ENCODE data around the gene CDC73. TPM values are rescaled to one million over a fixed set of nuclear protein-coding genes. Genes with fewer than 3 reads are reported as not detected.

The CDC73 gene
- total and polyA plus RNA-seq, 4 donors = 5.8 to 20.6 (median 12.6) TPM

- TF ChIP-seq HNF4A (conservative IDR thresholded peaks at IDR 0.05) (no peak), FOXA2 (IDR thresholded peaks at IDR 0.05) (no peak), HNF4G (IDR thresholded peaks at IDR 0.05) (no peak), NR2F2 (IDR thresholded peaks at IDR 0.05) (no peak), EGR1 (IDR thresholded peaks at IDR 0.05; ENCODE audit: low read depth in 2 of 2) (no peak), REST (IDR thresholded peaks at IDR 0.05) (no peak), SP1 (IDR thresholded peaks at IDR 0.05) (no peak), FOXA1 (IDR thresholded peaks at IDR 0.05) (no peak), GABPA (IDR thresholded peaks at IDR 0.05 in 1 of 2, conservative IDR thresholded peaks at IDR 0.05 in 1 of 2) (no peak), MAX (IDR thresholded peaks at IDR 0.05) (no peak), YY1 (IDR thresholded peaks at IDR 0.05) (no peak), ZBTB33 (IDR thresholded peaks at IDR 0.05) (no peak), RXRA (IDR thresholded peaks at IDR 0.05) (no peak), TAF1 (conservative IDR thresholded peaks at IDR 0.05) (no peak), CTCF (IDR thresholded peaks at IDR 0.05; ENCODE audit: low read depth, low read length, missing input control) (no peak), JUND (IDR thresholded peaks at IDR 0.05) (no peak), ATF3 (IDR thresholded peaks at IDR 0.05) (no peak), RAD21 (IDR thresholded peaks at IDR 0.05) (no peak)
- no peak for DNase-seq (ENCODE audit: low spot score)
- H3K27me3 ChIP-seq (ENCODE audit: control insufficient read depth in 4 of 4, insufficient read depth in 4 of 4, low read length in 3 of 4) = no peaks in the 10 kb centered on the region
- H3K4me3 ChIP-seq (ENCODE audit: low read depth in 1 of 3, low read length in 3 of 3) = no peak overlapping the region
- no peaks in the 10 kb centered on the region for H3K36me3 ChIP-seq (ENCODE audit: control insufficient read depth in 4 of 4, insufficient read depth in 3 of 4, low read depth in 1 of 4, low read length in 3 of 4)
- H3K9me3 ChIP-seq (ENCODE audit: control insufficient read depth in 4 of 4, low read length in 3 of 4) = no peaks in the 10 kb centered on the region
- no peak overlapping the region for H3K27ac ChIP-seq (ENCODE audit: low read depth in 1 of 2, low read length in 2 of 2)
- WGBS = 65% methylated on average over 2 of the region's 2 CpGs
- H3K9ac ChIP-seq (ENCODE audit: low read depth in 1 of 2, low read length in 2 of 2) = no peak overlapping the region
- H3K4me1 ChIP-seq (ENCODE audit: control insufficient read depth in 4 of 4, insufficient read depth in 4 of 4, low read length in 3 of 4) = no peaks in the 10 kb centered on the region
These were observed 179.9 kb downstream of the CDC73 start for GRCh38 chr1:193301746-193302145.
